ENCODE data around the gene DBP. TPM values are rescaled to one million over a fixed set of nuclear protein-coding genes. Genes with fewer than 3 reads are reported as not detected.
"Not testable (repeated sequence)": the region's sequence is repeated elsewhere in the genome, so short reads cannot be mapped to it uniquely, and the experiment has no call there.

Gene DBP
- total RNA-seq, 2 donors from 2014 or later: 2.8 to 5.9 TPM

DNA sequence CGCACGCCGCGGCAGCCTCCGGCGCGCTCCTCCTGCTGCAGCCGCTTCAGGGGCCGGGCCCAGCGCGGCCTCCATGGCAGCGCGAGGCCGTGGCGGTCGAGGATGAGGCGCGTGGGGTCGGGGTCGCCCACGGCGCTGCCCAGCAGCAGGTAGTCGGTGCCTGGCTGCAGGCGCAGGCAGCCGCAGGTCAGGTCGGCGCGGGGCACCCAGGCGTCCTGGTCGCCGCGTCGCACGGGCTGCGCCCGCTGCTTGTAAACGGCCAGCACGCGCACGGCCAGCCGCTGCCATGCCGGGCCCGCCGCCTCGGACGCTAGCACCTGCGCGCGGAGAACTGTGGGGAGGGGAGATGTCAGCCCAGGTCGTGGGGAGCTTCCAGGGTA, 24.5 kb upstream of the DBP start:
- Histone ChIP-seq H3K27ac (no peak overlapping the region), H3K36me3 (no peaks in the 10 kb centered on the region)
- no peak for DNase-seq (ENCODE audit: low spot score)

DNA sequence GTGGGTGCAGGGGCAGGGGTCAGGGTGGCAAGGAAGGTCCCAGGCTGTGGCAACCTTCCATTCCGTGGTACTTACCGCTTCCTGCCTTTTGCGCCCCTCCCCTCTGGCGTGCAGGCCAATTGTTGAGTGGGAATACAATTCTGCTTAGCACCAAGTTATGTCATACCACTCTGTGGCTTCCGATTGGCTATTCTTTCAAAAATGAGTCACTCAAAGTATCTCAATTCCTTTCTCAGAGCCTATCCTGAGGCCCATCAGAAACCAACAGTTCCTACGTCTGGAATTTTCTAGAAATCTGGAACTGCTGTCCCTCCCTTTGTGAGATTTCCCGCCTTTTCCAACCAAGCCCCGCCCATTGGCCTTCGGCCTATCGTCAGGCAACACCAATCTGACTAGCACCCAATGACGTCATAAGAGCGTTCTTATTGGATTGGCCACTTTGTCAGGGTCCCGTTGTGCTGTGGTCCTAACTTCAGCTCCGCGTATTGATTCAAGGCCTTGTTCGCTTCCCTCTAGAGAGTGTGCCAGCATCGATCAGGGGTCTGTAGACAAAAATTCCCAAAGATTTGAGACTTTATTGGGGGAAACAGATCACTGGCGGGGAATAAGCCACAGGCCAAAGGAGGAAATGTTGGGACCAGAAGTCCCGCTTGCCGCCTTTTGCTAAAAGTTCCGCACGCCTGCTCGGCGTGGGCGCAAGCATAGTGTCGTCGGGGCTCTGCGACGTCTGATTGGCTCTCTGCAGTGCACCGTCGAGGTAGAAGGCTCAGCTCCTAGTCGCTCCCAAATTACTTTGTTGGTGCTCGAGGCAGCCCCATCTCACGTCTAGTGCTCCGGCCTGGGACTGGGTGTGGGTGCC, 23.9 kb upstream of the DBP start:
- Histone ChIP-seq H3K9me3 (no peaks in the 10 kb centered on the region), H3K4me3 (no peak overlapping the region), H3K27ac (peak overlapping the region; percentile 46 to 56), H3K36me3 (no peaks in the 10 kb centered on the region), H3K4me1 (peaks cover 0 to 11% of the 10 kb centered on the region in 2 donors), H3K27me3 (no peaks in the 10 kb centered on the region)
- TF ChIP-seq, protein P1, sequence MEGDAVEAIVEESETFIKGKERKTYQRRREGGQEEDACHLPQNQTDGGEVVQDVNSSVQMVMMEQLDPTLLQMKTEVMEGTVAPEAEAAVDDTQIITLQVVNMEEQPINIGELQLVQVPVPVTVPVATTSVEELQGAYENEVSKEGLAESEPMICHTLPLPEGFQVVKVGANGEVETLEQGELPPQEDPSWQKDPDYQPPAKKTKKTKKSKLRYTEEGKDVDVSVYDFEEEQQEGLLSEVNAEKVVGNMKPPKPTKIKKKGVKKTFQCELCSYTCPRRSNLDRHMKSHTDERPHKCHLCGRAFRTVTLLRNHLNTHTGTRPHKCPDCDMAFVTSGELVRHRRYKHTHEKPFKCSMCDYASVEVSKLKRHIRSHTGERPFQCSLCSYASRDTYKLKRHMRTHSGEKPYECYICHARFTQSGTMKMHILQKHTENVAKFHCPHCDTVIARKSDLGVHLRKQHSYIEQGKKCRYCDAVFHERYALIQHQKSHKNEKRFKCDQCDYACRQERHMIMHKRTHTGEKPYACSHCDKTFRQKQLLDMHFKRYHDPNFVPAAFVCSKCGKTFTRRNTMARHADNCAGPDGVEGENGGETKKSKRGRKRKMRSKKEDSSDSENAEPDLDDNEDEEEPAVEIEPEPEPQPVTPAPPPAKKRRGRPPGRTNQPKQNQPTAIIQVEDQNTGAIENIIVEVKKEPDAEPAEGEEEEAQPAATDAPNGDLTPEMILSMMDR (IDR thresholded peaks at IDR 0.05): no peak
- peak; percentile 93 for DNase-seq (ENCODE audit: low spot score)

More for the DNA sequence above, 24.5 kb upstream of the DBP start:
- Histone ChIP-seq H3K4me1 (peaks cover 0 to 11% of the 10 kb centered on the region in 2 donors), H3K4me3 (no peak overlapping the region), H3K9me3 (no peaks in the 10 kb centered on the region), H3K27me3 (no peaks in the 10 kb centered on the region)
- TF ChIP-seq, protein P1 (IDR thresholded peaks at IDR 0.05): no peak

DNA sequence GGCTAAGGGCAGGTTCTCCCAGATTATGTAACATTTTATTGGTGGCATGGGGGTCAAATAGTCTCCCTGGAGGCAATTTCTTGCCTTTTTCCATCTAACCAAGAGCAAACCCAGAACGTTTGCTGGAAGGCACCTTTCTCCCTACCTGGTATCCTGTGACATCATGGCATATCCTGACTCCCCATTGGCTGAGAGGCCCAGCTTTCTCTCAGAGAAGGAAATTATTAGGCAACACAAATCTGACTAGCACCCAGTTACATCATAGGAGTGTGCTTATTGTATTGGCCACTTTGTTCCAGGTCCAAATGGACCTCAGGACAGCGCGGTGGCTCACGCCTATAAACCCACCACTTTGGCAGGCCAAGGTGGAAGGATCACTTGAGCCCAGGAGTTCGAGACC, 22.6 kb upstream of the DBP start:
- TF ChIP-seq, protein P1 (IDR thresholded peaks at IDR 0.05): no peak
- H3K27ac ChIP-seq: no peak overlapping the region
- DNase-seq (ENCODE audit: low spot score): no peak
- H3K36me3 ChIP-seq: no peaks in the 10 kb centered on the region
- H3K4me3 ChIP-seq: no peak overlapping the region
- no peaks in the 10 kb centered on the region for H3K27me3 ChIP-seq
- peaks cover 0 to 11% of the 10 kb centered on the region in 2 donors for H3K4me1 ChIP-seq
- H3K9me3 ChIP-seq: no peaks in the 10 kb centered on the region

DNA sequence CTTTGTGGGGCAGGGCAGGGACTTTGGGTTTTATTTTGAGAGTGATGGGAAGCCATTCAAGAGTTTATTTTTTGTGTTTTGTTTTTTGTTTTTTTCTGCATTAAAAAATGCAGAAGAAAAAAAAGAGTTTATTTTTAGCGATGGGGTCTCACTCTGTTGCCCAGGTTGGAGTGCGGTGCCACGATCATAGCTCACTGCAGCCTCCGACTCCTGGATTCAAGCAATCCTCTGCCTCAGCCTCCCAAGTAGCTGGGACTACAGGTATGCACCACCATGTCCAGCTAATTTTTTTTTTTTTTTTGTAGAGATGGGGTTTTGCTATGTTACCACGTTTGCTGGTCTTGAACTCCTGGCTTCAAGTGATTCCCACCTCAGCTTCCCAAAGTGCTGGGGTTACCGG, 21.3 kb upstream of the DBP start:
- H3K27me3 ChIP-seq: no peaks in the 10 kb centered on the region
- no peaks in the 10 kb centered on the region for H3K36me3 ChIP-seq
- no peak overlapping the region for H3K4me3 ChIP-seq
- no peak for DNase-seq (ENCODE audit: low spot score)
- TF ChIP-seq, protein P1 (IDR thresholded peaks at IDR 0.05): no peak
- H3K4me1 ChIP-seq: peaks cover 0 to 11% of the 10 kb centered on the region in 2 donors
- H3K9me3 ChIP-seq: no peaks in the 10 kb centered on the region
- no peak overlapping the region for H3K27ac ChIP-seq

DNA sequence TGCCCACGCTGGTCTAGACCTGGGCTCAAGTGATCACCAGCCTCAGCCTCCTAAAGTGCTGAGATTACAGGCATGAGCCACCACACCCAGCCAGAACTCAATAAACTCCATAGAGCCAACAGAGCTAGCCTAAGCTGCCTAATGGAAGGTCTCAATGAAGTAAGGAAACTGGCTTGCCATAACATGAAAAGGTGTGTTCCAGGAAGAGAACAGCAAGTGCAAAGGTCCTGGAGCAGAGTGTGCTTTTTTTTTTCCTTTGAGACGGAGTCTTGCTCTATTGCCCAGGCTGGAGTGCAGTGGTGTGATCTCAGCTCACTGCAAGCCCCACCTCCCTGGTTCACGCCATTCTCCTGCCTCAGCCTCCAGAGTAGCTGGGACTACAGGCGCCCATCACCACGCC, 20.6 kb upstream of the DBP start:
- H3K9me3 ChIP-seq; DNase-seq (ENCODE audit: low spot score); H3K36me3 ChIP-seq; H3K27me3 ChIP-seq; H3K27ac ChIP-seq; H3K4me3 ChIP-seq: not testable (repeated sequence)
- peaks cover 0 to 11% of the 10 kb centered on the region in 2 donors for H3K4me1 ChIP-seq

DNA sequence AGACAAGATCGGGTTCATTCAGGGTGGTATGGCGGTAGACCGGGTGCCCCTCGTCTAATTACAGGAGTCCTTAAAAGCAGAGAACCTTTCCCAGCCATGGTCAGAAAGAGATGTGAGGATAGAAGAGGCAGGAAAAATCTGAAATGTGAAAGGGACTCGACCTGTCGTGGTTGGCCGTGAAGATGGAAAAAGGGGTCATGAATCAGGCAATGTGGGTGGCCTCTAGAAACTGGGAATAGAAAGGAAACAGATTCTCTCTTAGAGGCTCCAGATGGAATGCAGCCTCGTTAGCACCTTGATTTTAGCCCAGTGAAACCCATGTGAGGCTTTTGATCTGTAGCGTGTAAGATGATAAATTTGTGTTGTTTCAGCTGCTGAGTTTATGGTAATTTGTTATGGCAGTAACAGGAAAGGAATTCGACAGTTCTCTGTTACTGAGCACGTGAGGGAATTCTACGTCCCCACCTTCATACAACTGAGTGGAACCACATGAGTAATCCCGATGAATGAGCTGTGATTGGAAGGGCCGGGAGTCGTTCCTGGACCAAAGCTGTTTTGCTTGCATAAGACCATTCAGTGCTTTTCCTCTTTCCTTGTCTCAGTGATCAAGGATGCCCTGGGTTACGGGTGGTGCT, 19.8 kb upstream of the DBP start:
- DNase-seq (ENCODE audit: low spot score): no peak
- Histone ChIP-seq H3K9me3 (no peaks in the 10 kb centered on the region), H3K4me3 (no peak overlapping the region), H3K27me3 (no peaks in the 10 kb centered on the region), H3K4me1 (peaks cover 0 to 11% of the 10 kb centered on the region in 2 donors), H3K36me3 (no peaks in the 10 kb centered on the region), H3K27ac (no peak overlapping the region)
- TF ChIP-seq, protein P1 (IDR thresholded peaks at IDR 0.05): no peak
